Measurements from ENCODE around the gene HDHD5.

GRCh38 chr22:17131686-17132085, 27.4 kb downstream of the HDHD5 start:
- TF ChIP-seq POLR2AphosphoS5 (IDR thresholded peaks at IDR 0.05; ENCODE audit: low read depth, low read length) (no peak), TAF1 (IDR thresholded peaks at IDR 0.05; ENCODE audit: low read depth, low read length) (no peak), POLR2A (IDR thresholded peaks at IDR 0.05; ENCODE audit: low read depth, low read length) (no peak), SPI1 (IDR thresholded peaks at IDR 0.05; ENCODE audit: low read depth, low read length) (no peak), POU2F2 (IDR thresholded peaks at IDR 0.05; ENCODE audit: low read depth, low read length) (no peak), PAX5 (IDR thresholded peaks at IDR 0.05; ENCODE audit: insufficient read depth, low read length, severe bottlenecking) (no peak)
